GM18511 (cell line): ENCODE data around the gene USO1.
"Not testable (repeated sequence)": the region's sequence is repeated elsewhere in the genome, so short reads cannot be mapped to it uniquely, and the experiment has no call there.

Source experiments
- ATAC-seq: cut with Tn5 transposase; IDR thresholded peaks from one replicate; pipeline ENCODE4 v1.9.1; 2021; ENCODE audit warnings: mild to moderate bottlenecking, moderate library complexity; ENCODE audit not compliant: unreplicated experiment

USO1 gene

GRCh38 chr4:75714011-75714410 is 10.4 kb upstream of the USO1 start:
- ATAC-seq, result no peak

- no peak for ATAC-seq
These were observed 9.7 kb upstream of the USO1 start for GRCh38 chr4:75714704-75715103.

GRCh38 chr4:75715105-75715799 is 9.1 kb upstream of the USO1 start:
- ATAC-seq, result peak; percentile 73

- ATAC-seq, result not testable (repeated sequence)
These were observed 8.3 kb upstream of the USO1 start for GRCh38 chr4:75716054-75716453.

GRCh38 chr4:75717408-75717807 is 7.0 kb upstream of the USO1 start:
- ATAC-seq, result no peak

GRCh38 chr4:75718529-75718928 is 5.8 kb upstream of the USO1 start:
- ATAC-seq, result no peak

GRCh38 chr4:75722417-75722816 is 2.0 kb upstream of the USO1 start:
- ATAC-seq, result no peak

GRCh38 chr4:75723163-75724065 is 963 bp upstream of the USO1 start:
- no peak for ATAC-seq

GRCh38 chr4:75724867-75725724 is 719 bp downstream of the USO1 start:
- ATAC-seq, result peak; percentile 66

GRCh38 chr4:75725942-75726538 is 1.7 kb downstream of the USO1 start:
- not testable (repeated sequence) for ATAC-seq

GRCh38 chr4:75726577-75726976 is 2.2 kb downstream of the USO1 start:
- no peak for ATAC-seq

- ATAC-seq, result no peak
These were observed 2.7 kb downstream of the USO1 start for GRCh38 chr4:75727073-75727472.

GRCh38 chr4:75729836-75730235 is 5.5 kb downstream of the USO1 start:
- no peak for ATAC-seq

- ATAC-seq, result no peak
These were observed 9.0 kb downstream of the USO1 start for GRCh38 chr4:75733369-75733768.

- ATAC-seq, result no peak
These were observed 11.1 kb downstream of the USO1 start for GRCh38 chr4:75735525-75735924.

GRCh38 chr4:75736862-75737261 is 12.5 kb downstream of the USO1 start:
- ATAC-seq, result no peak

GRCh38 chr4:75737398-75737797 is 13.0 kb downstream of the USO1 start:
- ATAC-seq, result no peak

GRCh38 chr4:75741027-75741426 is 16.6 kb downstream of the USO1 start:
- ATAC-seq, result no peak

- no peak for ATAC-seq
These were observed 18.1 kb downstream of the USO1 start for GRCh38 chr4:75742451-75742850.

- no peak for ATAC-seq
These were observed 20.8 kb downstream of the USO1 start for GRCh38 chr4:75745161-75745560.

- no peak for ATAC-seq
These were observed 21.4 kb downstream of the USO1 start for GRCh38 chr4:75745721-75746199.
